GM19324 (cell line): ENCODE results near the gene P4HB.

Source experiments
- ATAC-seq: cut with Tn5 transposase; IDR thresholded peaks from one replicate; pipeline ENCODE4 v1.9.1; 2021; ENCODE audit warnings: mild to moderate bottlenecking, moderate library complexity; ENCODE audit not compliant: unreplicated experiment, low FRiP score

The P4HB gene

GRCh38 chr17:81813371-81813684 is 47.0 kb downstream of the P4HB start:
- ATAC-seq = no peak

GRCh38 chr17:81812571-81813370 is 47.6 kb downstream of the P4HB start:
- no peak for ATAC-seq

GRCh38 chr17:81811705-81812570 is 48.4 kb downstream of the P4HB start:
- ATAC-seq = no peak

GRCh38 chr17:81810892-81811704 is 49.2 kb downstream of the P4HB start:
- ATAC-seq = no peak

- no peak for ATAC-seq
Observed at GRCh38 chr17:81810476-81810875, 49.9 kb downstream of the P4HB start.

- ATAC-seq = no peak
Observed at GRCh38 chr17:81809556-81809998, 50.8 kb downstream of the P4HB start.

GRCh38 chr17:81808778-81809555 is 51.4 kb downstream of the P4HB start:
- no peak for ATAC-seq

GRCh38 chr17:81807839-81808238 is 52.5 kb downstream of the P4HB start:
- no peak for ATAC-seq

- no peak for ATAC-seq
Observed at GRCh38 chr17:81807210-81807719, 53.1 kb downstream of the P4HB start.

- ATAC-seq = no peak
Observed at GRCh38 chr17:81806461-81807209, 53.7 kb downstream of the P4HB start.

- ATAC-seq = no peak
Observed at GRCh38 chr17:81805707-81806460, 54.5 kb downstream of the P4HB start.

GRCh38 chr17:81804559-81805399 is 55.6 kb downstream of the P4HB start:
- no peak for ATAC-seq

- ATAC-seq = no peak
Observed at GRCh38 chr17:81803728-81804558, 56.4 kb downstream of the P4HB start, which contains the start of gene GCGR. Gene GCGR, plus strand, starts transcription at chr17:81804150. Its CDS starts 4,869 bp downstream, at chr17:81809019.

- ATAC-seq = no peak
Observed at GRCh38 chr17:81802856-81803643, 57.3 kb downstream of the P4HB start.

- no peak for ATAC-seq
Observed at GRCh38 chr17:81802048-81802758, 58.1 kb downstream of the P4HB start.
